ENCODE measurements around the gene CCDC14.
"Not testable (repeated sequence)": the region's sequence is repeated elsewhere in the genome, so short reads cannot be mapped to it uniquely, and the experiment has no call there.

DNA sequence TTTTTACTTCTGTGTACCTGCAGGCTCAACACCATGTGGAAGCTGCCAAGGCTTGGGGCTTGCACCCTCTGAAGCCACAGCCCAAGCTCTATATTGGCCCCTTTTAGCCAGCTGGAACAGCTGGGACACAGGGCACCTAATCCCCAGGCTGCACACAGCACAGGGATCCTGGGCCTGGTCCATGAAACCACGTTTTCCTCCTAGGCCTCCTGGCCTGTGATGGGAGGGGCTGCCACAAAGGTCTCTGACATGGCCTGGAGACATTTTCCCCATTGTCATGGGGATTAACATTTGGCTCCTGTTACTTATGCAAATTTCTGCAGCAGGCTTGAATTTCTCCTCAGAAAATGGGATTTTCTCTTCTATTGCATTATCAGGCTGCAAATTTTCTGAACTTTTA is 70.0 kb downstream of the CCDC14 start:
- not testable (repeated sequence) for TF ChIP-seq POU5F1 (IDR thresholded peaks at IDR 0.05; ENCODE audit: borderline replicate concordance, low read depth, low read length, partially characterized antibody); ZFX (CRISPR knock-in tag; IDR thresholded peaks at IDR 0.05); BRD9 (IDR thresholded peaks at IDR 0.05; ENCODE audit: low read depth, partially characterized antibody); CC2D1A (IDR thresholded peaks at IDR 0.05); POLR2AphosphoS5 (IDR thresholded peaks at IDR 0.05; ENCODE audit: control insufficient read depth, insufficient read depth, low read depth, low read length); ZNF12 (CRISPR knock-in tag; IDR thresholded peaks at IDR 0.05); EGR1 (conservative IDR thresholded peaks at IDR 0.05); COPS2 (conservative IDR thresholded peaks at IDR 0.05); SAFB (IDR thresholded peaks at IDR 0.05; ENCODE audit: borderline replicate concordance, low read depth, low read length); PYGO2 (tag; IDR thresholded peaks at IDR 0.05); EZH2 (IDR thresholded peaks at IDR 0.05; ENCODE audit: borderline replicate concordance, low read depth, low read length); ZNF165 (CRISPR knock-in tag; IDR thresholded peaks at IDR 0.05; ENCODE audit: borderline replicate concordance)
- TF ChIP-seq, protein P1, sequence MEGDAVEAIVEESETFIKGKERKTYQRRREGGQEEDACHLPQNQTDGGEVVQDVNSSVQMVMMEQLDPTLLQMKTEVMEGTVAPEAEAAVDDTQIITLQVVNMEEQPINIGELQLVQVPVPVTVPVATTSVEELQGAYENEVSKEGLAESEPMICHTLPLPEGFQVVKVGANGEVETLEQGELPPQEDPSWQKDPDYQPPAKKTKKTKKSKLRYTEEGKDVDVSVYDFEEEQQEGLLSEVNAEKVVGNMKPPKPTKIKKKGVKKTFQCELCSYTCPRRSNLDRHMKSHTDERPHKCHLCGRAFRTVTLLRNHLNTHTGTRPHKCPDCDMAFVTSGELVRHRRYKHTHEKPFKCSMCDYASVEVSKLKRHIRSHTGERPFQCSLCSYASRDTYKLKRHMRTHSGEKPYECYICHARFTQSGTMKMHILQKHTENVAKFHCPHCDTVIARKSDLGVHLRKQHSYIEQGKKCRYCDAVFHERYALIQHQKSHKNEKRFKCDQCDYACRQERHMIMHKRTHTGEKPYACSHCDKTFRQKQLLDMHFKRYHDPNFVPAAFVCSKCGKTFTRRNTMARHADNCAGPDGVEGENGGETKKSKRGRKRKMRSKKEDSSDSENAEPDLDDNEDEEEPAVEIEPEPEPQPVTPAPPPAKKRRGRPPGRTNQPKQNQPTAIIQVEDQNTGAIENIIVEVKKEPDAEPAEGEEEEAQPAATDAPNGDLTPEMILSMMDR (IDR thresholded peaks at IDR 0.05 in 2 of 3, conservative IDR thresholded peaks at IDR 0.05 in 1 of 3; ENCODE audit: insufficient read depth in 2 of 3, low read depth in 1 of 3, low read length in 3 of 3): not testable (repeated sequence)
- TF ChIP-seq, protein P2, sequence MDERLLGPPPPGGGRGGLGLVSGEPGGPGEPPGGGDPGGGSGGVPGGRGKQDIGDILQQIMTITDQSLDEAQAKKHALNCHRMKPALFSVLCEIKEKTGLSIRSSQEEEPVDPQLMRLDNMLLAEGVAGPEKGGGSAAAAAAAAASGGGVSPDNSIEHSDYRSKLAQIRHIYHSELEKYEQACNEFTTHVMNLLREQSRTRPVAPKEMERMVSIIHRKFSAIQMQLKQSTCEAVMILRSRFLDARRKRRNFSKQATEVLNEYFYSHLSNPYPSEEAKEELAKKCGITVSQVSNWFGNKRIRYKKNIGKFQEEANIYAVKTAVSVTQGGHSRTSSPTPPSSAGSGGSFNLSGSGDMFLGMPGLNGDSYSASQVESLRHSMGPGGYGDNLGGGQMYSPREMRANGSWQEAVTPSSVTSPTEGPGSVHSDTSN (CRISPR knock-in tag; IDR thresholded peaks at IDR 0.05; ENCODE audit: low read depth): not testable (repeated sequence)
- TF ChIP-seq, protein P2 (tag; conservative IDR thresholded peaks at IDR 0.05; ENCODE audit: low read depth): not testable (repeated sequence)
